NAMALWA (cell line): ENCODE data around the gene MAP2K1.
"Not testable (repeated sequence)": the region's sequence is repeated elsewhere in the genome, so short reads cannot be mapped to it uniquely, and the experiment has no call there.

Source experiments
- DNase-seq: peaks from one replicate; pipeline ENCODE4 v3.0.0-alpha.2; 2015; ENCODE audit warnings: low spot score

Gene MAP2K1

GRCh38 chr15:66476535-66476934 is 89.8 kb downstream of the MAP2K1 start:
- DNase-seq = no peak

GRCh38 chr15:66477011-66477410 is 90.3 kb downstream of the MAP2K1 start:
- DNase-seq = no peak

DNA sequence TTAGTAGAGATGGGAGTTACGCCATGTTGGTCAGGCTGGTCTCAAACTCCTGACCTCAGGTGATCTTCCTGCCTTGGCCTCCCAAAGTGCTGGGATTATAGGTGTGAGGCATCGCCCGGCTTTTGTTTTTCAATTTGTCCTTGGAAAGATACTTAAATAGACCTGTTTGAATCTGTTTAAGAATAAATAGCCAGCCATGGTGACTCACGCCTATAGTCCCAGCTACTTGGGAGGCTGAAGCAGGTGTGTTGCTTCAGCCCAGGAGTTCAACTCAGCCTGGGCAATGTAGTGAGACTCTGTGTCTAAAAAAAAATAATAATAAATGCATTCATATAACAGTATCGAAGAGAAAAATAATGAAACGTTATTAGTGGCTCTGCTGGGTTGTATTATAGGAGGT is 93.6 kb downstream of the MAP2K1 start:
- no peak for DNase-seq

GRCh38 chr15:66481107-66481856 is 94.6 kb downstream of the MAP2K1 start:
- no peak for DNase-seq

- DNase-seq = no peak
Observed at GRCh38 chr15:66482539-66482938, 95.8 kb downstream of the MAP2K1 start.

- DNase-seq = no peak
Observed at GRCh38 chr15:66483131-66483566, 96.4 kb downstream of the MAP2K1 start.

GRCh38 chr15:66484539-66485112 is 97.9 kb downstream of the MAP2K1 start:
- no peak for DNase-seq

- no peak for DNase-seq
Observed at GRCh38 chr15:66486887-66487286, 100.2 kb downstream of the MAP2K1 start.

DNA sequence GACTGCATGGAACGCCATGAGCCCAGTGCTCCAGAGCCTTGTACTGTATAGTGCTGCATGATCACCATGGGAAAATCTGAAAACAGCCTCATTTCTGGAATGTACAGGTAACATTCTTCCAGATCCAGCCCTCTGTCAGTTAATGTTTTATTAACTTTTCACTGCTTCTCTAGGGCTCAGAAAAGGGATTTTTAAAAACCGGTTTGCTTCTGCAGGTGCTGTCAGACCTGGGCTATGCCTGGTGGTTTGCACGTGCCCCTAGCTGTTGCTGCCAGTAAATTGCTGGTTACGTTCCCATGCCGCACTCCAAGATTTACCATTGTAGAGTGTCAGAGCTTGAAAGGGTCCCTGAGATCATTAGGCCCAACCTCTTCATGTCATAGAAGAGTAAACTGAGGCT is 101.8 kb downstream of the MAP2K1 start:
- DNase-seq = no peak

GRCh38 chr15:66489179-66489791 is 102.6 kb downstream of the MAP2K1 start:
- no peak for DNase-seq

DNA sequence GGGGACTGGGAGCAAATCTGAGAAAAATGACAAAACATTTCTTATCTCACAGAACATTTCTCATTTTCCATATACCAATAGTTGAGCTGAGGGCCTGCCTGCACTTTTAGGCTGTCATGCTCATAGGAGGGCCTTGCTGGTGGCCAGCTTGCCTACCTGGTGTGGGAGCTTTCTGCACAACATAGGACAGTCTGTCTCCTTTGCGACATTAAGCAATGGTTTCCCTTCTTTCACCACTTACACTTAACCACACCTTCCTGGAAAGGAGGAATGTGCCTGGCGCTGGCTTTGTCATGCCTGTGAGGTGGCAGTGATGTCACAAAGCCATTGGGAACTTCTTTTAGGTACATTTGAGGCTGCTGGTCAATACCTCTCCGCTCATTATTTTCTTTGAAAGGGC is 105.1 kb downstream of the MAP2K1 start:
- no peak for DNase-seq

- DNase-seq = no peak
Observed at GRCh38 chr15:66494262-66494661, 107.5 kb downstream of the MAP2K1 start.

DNA sequence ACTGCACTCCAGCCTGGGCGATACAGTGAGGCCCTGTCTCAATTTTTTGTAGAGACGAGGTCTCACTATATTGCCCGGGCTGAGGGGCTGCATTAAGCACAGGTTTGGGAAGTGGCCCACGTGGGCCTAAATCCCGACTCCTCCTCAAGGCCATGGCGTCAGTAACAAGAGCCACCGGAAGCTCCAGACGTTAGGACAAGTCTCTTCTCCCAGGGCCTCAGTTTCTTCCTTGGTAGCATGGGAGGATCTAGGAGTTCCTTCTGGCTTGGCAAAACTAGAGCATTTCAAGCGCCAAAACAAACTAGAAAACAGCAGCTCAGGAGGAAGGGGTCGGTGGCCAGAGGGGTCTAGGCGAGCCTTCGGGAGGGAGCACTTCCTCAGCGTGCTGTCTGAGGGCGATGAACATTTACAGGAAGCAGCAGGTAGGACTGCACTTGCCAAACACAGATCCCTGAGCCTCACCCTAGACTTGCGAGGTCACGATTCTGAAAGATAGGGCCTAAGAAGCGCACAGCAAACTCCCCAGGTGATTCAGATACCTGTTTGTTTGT is 110.3 kb downstream of the MAP2K1 start:
- DNase-seq = peak; percentile 64

- DNase-seq = peak; percentile 97
Observed at GRCh38 chr15:66497502-66498455, 111.1 kb downstream of the MAP2K1 start, which contains the start of gene SNAPC5. TSS of gene SNAPC5 (minus strand) at chr15:66497762. CDS start at chr15:66497731, 31 bp downstream.

DNA sequence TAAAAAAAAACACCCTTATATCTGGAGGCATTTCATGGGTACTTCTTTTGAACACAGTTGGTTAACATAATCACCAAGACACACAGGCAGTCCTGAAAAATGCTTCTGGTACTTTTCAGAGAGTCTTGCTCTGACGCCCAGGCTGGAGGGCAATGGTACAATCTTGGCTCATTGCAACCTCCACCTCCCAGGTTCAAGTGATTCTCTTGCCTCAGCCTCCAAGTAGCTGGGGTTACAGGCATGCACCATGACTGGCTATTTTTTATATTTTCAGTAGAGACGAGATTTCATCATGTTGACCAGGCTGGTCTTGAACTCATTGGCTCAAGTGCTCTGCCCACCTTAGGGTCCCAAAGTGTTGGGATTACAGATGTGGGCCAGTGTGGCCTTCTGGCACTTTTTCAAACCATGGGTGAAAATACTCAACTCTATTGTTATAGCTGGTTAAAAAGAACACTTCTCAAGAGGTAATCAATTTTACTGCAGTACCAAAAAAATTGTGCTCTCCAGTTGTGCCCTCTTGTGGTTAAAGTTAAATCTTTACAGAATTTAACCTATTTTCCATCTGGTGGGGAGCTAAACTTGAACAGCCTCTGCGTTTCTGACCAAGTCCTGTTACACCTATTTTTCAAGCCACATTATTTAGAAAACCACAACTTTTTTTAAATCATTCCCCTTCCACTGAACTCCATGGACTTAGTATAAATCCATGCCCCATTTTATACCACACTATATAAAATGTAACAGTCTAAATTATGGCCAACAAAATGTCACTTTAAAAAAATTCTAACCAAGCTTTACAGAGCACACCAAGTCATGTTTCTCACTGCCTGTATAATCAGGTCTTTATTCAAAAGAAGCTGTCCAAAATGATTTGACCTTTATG is 112.0 kb downstream of the MAP2K1 start:
- peak; percentile 75 for DNase-seq

GRCh38 chr15:66500346-66500745 is 113.6 kb downstream of the MAP2K1 start:
- not testable (repeated sequence) for DNase-seq

DNA sequence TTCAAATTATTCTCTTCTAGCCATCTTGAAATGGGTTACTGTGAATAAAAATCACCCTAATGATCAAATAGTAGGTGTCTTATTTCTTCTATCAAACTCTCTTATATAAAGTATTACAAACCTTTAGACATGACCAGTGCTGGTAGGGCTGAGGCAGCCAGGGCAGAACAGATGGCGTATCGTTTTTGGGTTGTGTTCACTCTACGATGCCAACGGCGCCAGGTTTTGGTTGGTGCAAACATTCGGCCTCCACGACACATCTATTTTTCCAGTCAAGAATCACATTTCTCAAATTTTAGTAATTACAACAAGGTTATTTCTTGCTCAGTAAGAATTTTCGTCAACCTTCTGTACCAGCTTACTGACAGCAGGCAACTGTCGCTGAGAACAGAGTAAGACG is 115.8 kb downstream of the MAP2K1 start:
- no peak for DNase-seq

DNA sequence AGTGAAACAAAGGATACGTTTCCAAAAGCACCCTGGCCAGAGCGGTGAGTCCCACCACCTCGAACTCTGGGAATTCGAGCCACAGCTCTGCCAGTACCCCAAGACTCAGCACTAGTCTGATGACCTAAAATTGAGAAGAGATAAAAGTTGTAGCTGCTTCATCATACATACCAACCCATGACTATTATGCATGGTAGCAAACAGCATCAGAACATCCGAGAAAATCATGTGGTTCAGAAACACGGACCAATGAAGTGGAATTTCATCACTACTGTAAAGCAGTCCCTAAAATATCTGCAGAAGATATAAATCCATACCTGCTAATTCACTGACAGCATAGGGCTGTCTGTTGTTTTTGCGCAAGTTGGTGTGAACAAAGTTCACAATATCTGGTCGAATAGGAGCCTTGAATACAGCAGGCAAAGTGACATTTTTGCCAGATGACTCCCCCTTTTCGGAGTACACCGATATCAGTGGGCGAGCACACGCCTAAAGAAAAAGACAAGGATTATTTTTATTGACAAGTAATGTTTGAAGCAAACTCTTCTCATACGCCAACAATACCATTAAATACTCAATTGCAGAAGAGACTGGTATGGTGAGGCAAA is 116.4 kb downstream of the MAP2K1 start:
- DNase-seq = not testable (repeated sequence)

- no peak for DNase-seq
Observed at GRCh38 chr15:66503780-66504562, 117.3 kb downstream of the MAP2K1 start.
